Gastroesophageal sphincter (tissue), 3 donors: ENCODE data around the gene RBM47.

Source experiments
- POLR2A ChIP-seq, 2 donors: fragments of 450-650 bp; IDR thresholded peaks; one replicate each; pipeline ENCODE4 v1.6.1; 2017; ENCODE audit warnings: antibody characterized with exemption in 2 of 2, mild to moderate bottlenecking in 2 of 2, moderate library complexity in 1 of 2
- POLR2AphosphoS5 ChIP-seq: sonication (generic); formaldehyde crosslinking; IDR thresholded peaks from one replicate; pipeline ENCODE4 v1.6.1; 2017; ENCODE audit warnings: antibody characterized with exemption
- TF ChIP-seq, protein P1 (sequence below), 4 experiments: fragments of 200-600 bp in 2 of 4; fragments of 450-650 bp in 2 of 4; sonication (generic) in 1 of 4; IDR thresholded peaks; one replicate each; pipeline ENCODE4 v1.5.1; 2017 to 2019; ENCODE audit warnings: antibody characterized with exemption in 4 of 4, mild to moderate bottlenecking in 2 of 4, moderate library complexity in 2 of 4

DNA sequence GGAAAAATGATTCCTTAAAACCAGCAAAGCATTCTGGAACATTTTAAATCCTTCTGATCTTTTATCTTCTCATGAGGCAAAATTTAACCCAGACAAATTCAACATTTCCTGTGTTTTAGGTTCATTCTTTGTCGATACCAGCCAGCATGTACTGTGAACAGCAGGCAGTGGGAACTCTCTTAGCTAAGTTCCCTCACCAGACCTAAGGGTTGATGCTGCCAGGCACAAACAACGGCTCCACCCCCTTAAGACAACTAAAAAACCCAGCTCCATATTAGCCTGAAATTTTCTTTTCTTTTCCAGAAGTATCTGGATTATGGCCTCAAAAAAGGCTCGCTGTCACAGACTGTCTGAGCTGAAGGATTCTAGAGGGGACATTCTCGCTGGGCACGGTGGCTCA, 2.4 kb upstream of the RBM47 start:
- TF ChIP-seq POLR2AphosphoS5 (no peak), POLR2A (IDR thresholded peaks at IDR 0.05) (no peak)
- TF ChIP-seq, protein P1, sequence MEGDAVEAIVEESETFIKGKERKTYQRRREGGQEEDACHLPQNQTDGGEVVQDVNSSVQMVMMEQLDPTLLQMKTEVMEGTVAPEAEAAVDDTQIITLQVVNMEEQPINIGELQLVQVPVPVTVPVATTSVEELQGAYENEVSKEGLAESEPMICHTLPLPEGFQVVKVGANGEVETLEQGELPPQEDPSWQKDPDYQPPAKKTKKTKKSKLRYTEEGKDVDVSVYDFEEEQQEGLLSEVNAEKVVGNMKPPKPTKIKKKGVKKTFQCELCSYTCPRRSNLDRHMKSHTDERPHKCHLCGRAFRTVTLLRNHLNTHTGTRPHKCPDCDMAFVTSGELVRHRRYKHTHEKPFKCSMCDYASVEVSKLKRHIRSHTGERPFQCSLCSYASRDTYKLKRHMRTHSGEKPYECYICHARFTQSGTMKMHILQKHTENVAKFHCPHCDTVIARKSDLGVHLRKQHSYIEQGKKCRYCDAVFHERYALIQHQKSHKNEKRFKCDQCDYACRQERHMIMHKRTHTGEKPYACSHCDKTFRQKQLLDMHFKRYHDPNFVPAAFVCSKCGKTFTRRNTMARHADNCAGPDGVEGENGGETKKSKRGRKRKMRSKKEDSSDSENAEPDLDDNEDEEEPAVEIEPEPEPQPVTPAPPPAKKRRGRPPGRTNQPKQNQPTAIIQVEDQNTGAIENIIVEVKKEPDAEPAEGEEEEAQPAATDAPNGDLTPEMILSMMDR (IDR thresholded peaks at IDR 0.05), result no peak
